Right lobe of liver (tissue), 6 donors: ENCODE data around the gene BRD4. TPM values are rescaled to one million over a fixed set of nuclear protein-coding genes. Genes with fewer than 3 reads are reported as not detected.
A peak's percentile ranks its signal among the peaks of the same experiment; 100 is the strongest.

ENCODE experiments used
- ATAC-seq, 4 donors: fragments of 200-7000 bp; cut with Tn5 transposase; one replicate each; pipeline ENCODE4 v1.9.1; 2020; ENCODE audit warnings: mild to moderate bottlenecking in 4 of 4, moderate library complexity in 4 of 4
- DNase-seq, 3 donors: peaks; one replicate each; pipeline ENCODE4 v3.0.0-alpha.2; 2020
- H3K27ac ChIP-seq, 3 donors: fragments of 200-600 bp; one replicate each; pipeline ENCODE4 v1.8.0; 2022
- H3K27me3 ChIP-seq, 2 donors: fragments of 200-600 bp; one replicate each; pipeline ENCODE4 v1.8.0; 2022
- H3K36me3 ChIP-seq, 4 donors: fragments of 200-600 bp; sonication (generic) in 1 of 4; one replicate each; pipeline versions ENCODE4 v1.5.1 to v1.8.0; 2017 to 2022; ENCODE audit warnings: control low read depth in 1 of 4
- H3K4me1 ChIP-seq, 4 donors: fragments of 200-600 bp; sonication (generic) in 1 of 4; one replicate each; pipeline versions ENCODE4 v1.5.1 to v1.8.0; 2017 to 2022; ENCODE audit warnings: control low read depth in 1 of 4
- H3K4me3 ChIP-seq, 3 donors: fragments of 200-600 bp; one replicate each; pipeline ENCODE4 v1.8.0; 2022
- H3K9me3 ChIP-seq, 4 donors: fragments of 200-600 bp; sonication (generic) in 1 of 4; one replicate each; pipeline versions ENCODE4 v1.5.1 to v1.8.0; 2017 to 2022; ENCODE audit warnings: control low read depth in 1 of 4
- POLR2A ChIP-seq: fragments of 450-650 bp; IDR thresholded peaks from one replicate; pipeline ENCODE4 v1.6.1; 2017; ENCODE audit warnings: antibody characterized with exemption, mild to moderate bottlenecking
- WGBS: methylation state at CpG from one replicate; pipeline ENCODE4 v1.1.6; 2018; ENCODE audit warnings: low coverage, low lambda C conversion rate; ENCODE audit not compliant: insufficient coverage; ENCODE audit errors: missing lambda C conversion rate; 5-methylcytosine and 5-hydroxymethylcytosine counted together
- intact Hi-C, 2 donors: fragments of 100-400 bp; cut with DNase I; formaldehyde crosslinking; loops; one replicate each; pipeline versions ENCODE4 v1.11.2 to v1.14.1; 2022
- total RNA-seq, 6 experiments: library from RNA; depleted of rRNA in 2 of 6; stranded (reverse); fragments of >200 nt in 2 of 6; fragmentation: NEBNext Ultra II Directional in 3 of 6; extraction: Animal tissue kit (Norgen Biotek cat#: 25700) in 3 of 6; gene quantifications; one replicate each; pipeline versions ENCODE4 v1.1.0 to v1.2.4, GENCODE V29; 2016 to 2023
- TF ChIP-seq, protein P1 (sequence below), 4 donors: fragments of 200-600 bp in 3 of 4; fragments of 450-650 bp in 1 of 4; IDR thresholded peaks; one replicate each; pipeline versions ENCODE4 v1.5.1 to v1.8.0; 2016 to 2022; ENCODE audit warnings: antibody characterized with exemption in 4 of 4, mild to moderate bottlenecking in 2 of 4
- donor health status: DM: no; HTN: yes; CAD: no.
- donor health status: DM: no; HTN: no; CAD: no.
- donor health status: DM: no; HTN: no; CAD: no.
- donor health status: DM: no; HTN: yes; CAD: no.
- donor health status: DM: no; HTN: yes; CAD: no.

The BRD4 gene
- total RNA-seq, 6 experiments from 2014 or later = 20.0 to 52.6 (median 40.6) TPM

DNA sequence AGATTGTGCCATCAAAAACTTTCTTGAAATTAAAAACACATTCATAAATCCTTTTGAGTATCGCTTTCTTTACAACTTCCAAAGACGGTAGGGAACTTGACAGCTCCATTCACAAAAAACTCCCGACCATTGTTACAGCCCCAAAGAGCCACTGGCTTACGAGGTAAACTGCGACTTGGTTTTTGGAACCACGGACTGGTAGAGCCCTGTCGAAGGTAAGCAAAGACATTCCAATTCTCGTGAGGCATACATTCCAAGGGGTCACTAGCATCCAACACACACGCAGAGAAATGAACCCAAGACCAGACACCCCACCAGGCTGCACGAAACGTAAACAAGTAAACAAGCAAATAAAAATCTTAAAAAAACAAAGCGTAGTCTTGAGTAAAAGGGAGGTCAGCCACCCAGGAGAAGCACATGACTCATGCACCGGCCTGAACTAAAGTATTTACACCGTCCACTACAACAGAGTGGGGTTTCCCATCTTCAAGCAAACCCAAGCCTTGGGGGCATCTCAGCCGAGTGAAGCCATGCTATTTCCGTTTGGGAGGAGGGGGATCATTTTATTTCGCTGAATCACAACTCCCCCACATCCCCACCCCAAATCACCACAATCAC, 1.4 kb downstream of the BRD4 start:
- 4% methylated on average over 12 of the region's 17 CpGs for WGBS
- no peak for DNase-seq
- H3K27ac ChIP-seq = peak overlapping the region; percentile 87 to 94 (median 90)
- peak; percentile 36 to 56 (median 43) for ATAC-seq
- no peaks in the 10 kb centered on the region for H3K27me3 ChIP-seq
- no peaks in the 10 kb centered on the region for H3K36me3 ChIP-seq
- intact Hi-C loops = no loop called here
- no peak for TF ChIP-seq POLR2A
- TF ChIP-seq, protein P1, sequence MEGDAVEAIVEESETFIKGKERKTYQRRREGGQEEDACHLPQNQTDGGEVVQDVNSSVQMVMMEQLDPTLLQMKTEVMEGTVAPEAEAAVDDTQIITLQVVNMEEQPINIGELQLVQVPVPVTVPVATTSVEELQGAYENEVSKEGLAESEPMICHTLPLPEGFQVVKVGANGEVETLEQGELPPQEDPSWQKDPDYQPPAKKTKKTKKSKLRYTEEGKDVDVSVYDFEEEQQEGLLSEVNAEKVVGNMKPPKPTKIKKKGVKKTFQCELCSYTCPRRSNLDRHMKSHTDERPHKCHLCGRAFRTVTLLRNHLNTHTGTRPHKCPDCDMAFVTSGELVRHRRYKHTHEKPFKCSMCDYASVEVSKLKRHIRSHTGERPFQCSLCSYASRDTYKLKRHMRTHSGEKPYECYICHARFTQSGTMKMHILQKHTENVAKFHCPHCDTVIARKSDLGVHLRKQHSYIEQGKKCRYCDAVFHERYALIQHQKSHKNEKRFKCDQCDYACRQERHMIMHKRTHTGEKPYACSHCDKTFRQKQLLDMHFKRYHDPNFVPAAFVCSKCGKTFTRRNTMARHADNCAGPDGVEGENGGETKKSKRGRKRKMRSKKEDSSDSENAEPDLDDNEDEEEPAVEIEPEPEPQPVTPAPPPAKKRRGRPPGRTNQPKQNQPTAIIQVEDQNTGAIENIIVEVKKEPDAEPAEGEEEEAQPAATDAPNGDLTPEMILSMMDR (IDR thresholded peaks at IDR 0.05) = no peak
- H3K9me3 ChIP-seq = no peaks in the 10 kb centered on the region
- peaks cover 0 to 51% (median 21%) of the 10 kb centered on the region in 4 donors for H3K4me1 ChIP-seq
- peak overlapping the region; percentile 71 to 96 (median 89) for H3K4me3 ChIP-seq

GRCh38 chr19:15328312-15328711, 4.0 kb downstream of the BRD4 start:
- Histone ChIP-seq H3K27ac (peak overlapping the region in 1 of 3 donors; percentile 94), H3K4me1 (peaks cover 2 to 72% (median 36%) of the 10 kb centered on the region in 4 donors)

GRCh38 chr19:15324791-15325519, 7.4 kb downstream of the BRD4 start:
- Histone ChIP-seq H3K9me3 (no peaks in the 10 kb centered on the region), H3K27me3 (no peaks in the 10 kb centered on the region), H3K4me3 (no peak overlapping the region), H3K4me1 (peaks cover 2 to 87% (median 45%) of the 10 kb centered on the region in 4 donors), H3K27ac (peak overlapping the region; percentile 48 to 78 (median 59)), H3K36me3 (no peaks in the 10 kb centered on the region)
- TF ChIP-seq POLR2A = no peak
- TF ChIP-seq, protein P1 (IDR thresholded peaks at IDR 0.05) = no peak
- intact Hi-C loops = loop anchor here in 1 of 2 donors (10.0 kb wide), 1 partner anchor 60 kb away; no protein-coding TSS in a partner anchor
- 19% methylated on average over 6 of the region's 6 CpGs for WGBS
- DNase-seq (peak in 2 of 3 donors; percentile 61 to 63), ATAC-seq (peak; percentile 53 to 74 (median 64))

More at GRCh38 chr19:15328312-15328711, 4.0 kb downstream of the BRD4 start:
- peak overlapping the region in 1 of 3 donors; percentile 89 for H3K4me3 ChIP-seq
- H3K27me3 ChIP-seq = no peaks in the 10 kb centered on the region
- 28% methylated on average over 6 of the region's 10 CpGs for WGBS
- intact Hi-C loops = loop anchor here in 1 of 2 donors (10.0 kb wide), 1 partner anchor 64 kb away; no protein-coding TSS in a partner anchor
- H3K9me3 ChIP-seq = no peaks in the 10 kb centered on the region
- TF ChIP-seq POLR2A = no peak
- TF ChIP-seq, protein P1 (IDR thresholded peaks at IDR 0.05) = no peak
- no peak for ATAC-seq
- DNase-seq = no peak
- H3K36me3 ChIP-seq = no peaks in the 10 kb centered on the region

DNA sequence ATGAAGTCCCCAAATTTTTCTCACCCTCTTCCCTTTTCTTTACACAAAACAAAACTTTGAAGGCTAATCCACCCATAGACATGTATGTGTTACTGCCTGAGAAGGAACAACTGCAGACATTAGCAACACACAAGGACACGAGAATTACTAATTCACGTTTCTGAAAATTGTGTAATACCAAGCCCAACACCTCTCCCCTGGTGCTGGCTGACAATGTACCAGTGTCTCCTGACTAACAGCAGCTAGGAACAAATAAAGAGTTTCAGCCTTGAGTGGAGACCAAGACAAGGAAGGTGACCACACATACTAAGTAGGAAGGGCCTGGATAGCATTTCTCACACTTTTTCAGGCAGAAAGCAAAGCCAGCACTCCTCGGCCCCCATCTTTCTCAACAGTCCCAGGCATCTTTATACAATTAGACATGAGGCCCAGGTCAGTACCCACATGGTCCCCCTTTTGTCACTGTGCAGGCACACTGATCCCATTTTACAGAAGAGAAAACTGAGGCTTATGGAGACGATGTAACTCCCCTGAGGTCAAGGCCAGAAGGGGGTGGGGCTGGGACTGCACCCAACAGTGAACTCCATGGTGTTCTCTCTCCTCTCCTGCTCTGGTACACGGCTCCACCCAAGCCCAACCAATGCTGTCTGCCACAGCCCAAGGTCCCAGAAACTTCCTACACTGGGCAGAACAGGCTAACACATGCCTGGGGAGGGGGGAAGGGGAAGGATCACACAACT, 8.7 kb downstream of the BRD4 start:
- peak; percentile 49 to 67 (median 56) for ATAC-seq
- no peak overlapping the region for H3K4me3 ChIP-seq
- H3K27me3 ChIP-seq = no peaks in the 10 kb centered on the region
- H3K9me3 ChIP-seq = no peaks in the 10 kb centered on the region
- H3K4me1 ChIP-seq = peaks cover 2 to 82% (median 42%) of the 10 kb centered on the region in 4 donors
- no peak for TF ChIP-seq POLR2A
- TF ChIP-seq, protein P1 (IDR thresholded peaks at IDR 0.05) = no peak
- WGBS = 15% methylated on average over 3 of the region's 5 CpGs
- peak overlapping the region in 1 of 3 donors; percentile 78 for H3K27ac ChIP-seq
- intact Hi-C loops = loop anchor here in 1 of 2 donors (10.0 kb wide), 1 partner anchor 59 kb away; no protein-coding TSS in a partner anchor
- H3K36me3 ChIP-seq = no peaks in the 10 kb centered on the region
- peak in 2 of 3 donors; percentile 56 to 66 for DNase-seq
